ENCODE measurements around the gene REEP1.
A peak's percentile ranks its signal among the peaks of the same experiment; 100 is the strongest.
"Not testable (repeated sequence)": the region's sequence is repeated elsewhere in the genome, so short reads cannot be mapped to it uniquely, and the experiment has no call there.

Gene REEP1

GRCh38 chr2:86337244-86337835 lies at the start of gene REEP1:
REEP1 (minus strand) TSS chr2:86337626; CDS start chr2:86337510, 116 bp downstream.
- DNase-seq = peak; percentile 37

- no peak for DNase-seq
Measured at GRCh38 chr2:86383844-86384243, 46.4 kb upstream of the REEP1 start.

- DNase-seq = no peak
Measured at GRCh38 chr2:86382698-86383097, 45.3 kb upstream of the REEP1 start.

GRCh38 chr2:86382108-86382507 lies 44.7 kb upstream of the REEP1 start:
- DNase-seq = no peak

GRCh38 chr2:86378469-86378868 lies 41.0 kb upstream of the REEP1 start:
- no peak for DNase-seq

- DNase-seq = no peak
Measured at GRCh38 chr2:86375623-86376022, 38.2 kb upstream of the REEP1 start.

GRCh38 chr2:86372641-86373502 lies 35.4 kb upstream of the REEP1 start:
- peak; percentile 35 for DNase-seq

GRCh38 chr2:86372133-86372532 lies 34.7 kb upstream of the REEP1 start:
- no peak for DNase-seq

- no peak for DNase-seq
Measured at GRCh38 chr2:86371527-86371926, 34.1 kb upstream of the REEP1 start.

GRCh38 chr2:86370579-86370978 lies 33.2 kb upstream of the REEP1 start:
- no peak for DNase-seq

GRCh38 chr2:86368161-86368824 lies 30.9 kb upstream of the REEP1 start:
- DNase-seq = no peak

- no peak for DNase-seq
Measured at GRCh38 chr2:86367499-86367777, 30.0 kb upstream of the REEP1 start.

GRCh38 chr2:86366651-86367498 lies 29.4 kb upstream of the REEP1 start:
- no peak for DNase-seq

GRCh38 chr2:86364894-86365293 lies 27.5 kb upstream of the REEP1 start:
- no peak for DNase-seq

- DNase-seq = no peak
Measured at GRCh38 chr2:86360776-86361175, 23.4 kb upstream of the REEP1 start.

GRCh38 chr2:86358957-86359356 lies 21.5 kb upstream of the REEP1 start:
- DNase-seq = no peak

- no peak for DNase-seq
Measured at GRCh38 chr2:86357392-86357963, 20.1 kb upstream of the REEP1 start.

- no peak for DNase-seq
Measured at GRCh38 chr2:86352727-86353221, 15.3 kb upstream of the REEP1 start.

GRCh38 chr2:86352137-86352726 lies 14.8 kb upstream of the REEP1 start:
- no peak for DNase-seq

GRCh38 chr2:86350751-86351150 lies 13.3 kb upstream of the REEP1 start:
- DNase-seq = no peak

GRCh38 chr2:86347401-86347800 lies 10.0 kb upstream of the REEP1 start:
- DNase-seq = no peak

GRCh38 chr2:86345783-86346370 lies 8.5 kb upstream of the REEP1 start:
- not testable (repeated sequence) for DNase-seq
